HEK293 (cell line): ENCODE measurements around the gene TPI1.

Experiments
- GLI2 ChIP-seq: fragments of 450-650 bp; formaldehyde crosslinking; IDR thresholded peaks from 2 replicates; pipeline ENCODE4; 2017; ENCODE audit warnings: missing biosample characterization, missing genetic modification characterization, low read depth, borderline replicate concordance
- HOXC10 ChIP-seq: sonication (generic); formaldehyde crosslinking; IDR thresholded peaks from 2 replicates; pipeline ENCODE4 v1.8.1; 2023; ENCODE audit warnings: mild to moderate bottlenecking, missing genetic modification reagents
- MEIS1 ChIP-seq: sonication (generic); formaldehyde crosslinking; IDR thresholded peaks from 2 replicates; pipeline ENCODE4 v1.8.1; 2022; ENCODE audit warnings: missing genetic modification reagents, mild to moderate bottlenecking, borderline replicate concordance
- PRDM1 ChIP-seq: fragments of 450-650 bp; formaldehyde crosslinking; IDR thresholded peaks from 2 replicates; pipeline ENCODE4; 2016; ENCODE audit warnings: missing biosample characterization, missing genetic modification characterization
- PRDM10 ChIP-seq: fragments of 450-650 bp; formaldehyde crosslinking; IDR thresholded peaks from 2 replicates; pipeline ENCODE4 v1.5.1; 2016; ENCODE audit warnings: missing biosample characterization, missing genetic modification characterization
- SCRT2 ChIP-seq: fragments of 450-650 bp; formaldehyde crosslinking; IDR thresholded peaks from 2 replicates; pipeline ENCODE4 v1.5.1; 2016; ENCODE audit warnings: missing biosample characterization, missing genetic modification characterization
- SETDB1 ChIP-seq: IDR thresholded peaks from one replicate; pipeline ENCODE4 v1.6.1; 2017; ENCODE audit warnings: mild to moderate bottlenecking, low read length, moderate library complexity, mixed read lengths; ENCODE audit not compliant: insufficient read length
- TCF7L2 ChIP-seq: IDR thresholded peaks from 2 replicates; pipeline ENCODE4 v1.6.1; 2011; ENCODE audit warnings: low read depth, mild to moderate bottlenecking, inconsistent platforms, low read length, moderate library complexity, borderline replicate concordance
- TRIM28 ChIP-seq: IDR thresholded peaks from 2 replicates; pipeline ENCODE4 v1.6.1; 2011; ENCODE audit warnings: low read length, control low read depth, borderline replicate concordance
- ZBTB11 ChIP-seq: fragments of 450-650 bp; formaldehyde crosslinking; conservative IDR thresholded peaks from 2 replicates; pipeline ENCODE4 v1.5.1; 2016; ENCODE audit warnings: low read depth, missing biosample characterization, missing genetic modification characterization
- ZBTB20 ChIP-seq: fragments of 450-650 bp; formaldehyde crosslinking; IDR thresholded peaks from 2 replicates; pipeline ENCODE4 v1.5.1; 2016; ENCODE audit warnings: missing biosample characterization, missing genetic modification characterization
- ZFP41 ChIP-seq: fragments of 450-650 bp; formaldehyde crosslinking; IDR thresholded peaks from 2 replicates; pipeline ENCODE4 v1.5.1; 2016; ENCODE audit warnings: missing biosample characterization, missing genetic modification characterization, borderline replicate concordance
- ZNF121 ChIP-seq: fragments of 450-650 bp; formaldehyde crosslinking; IDR thresholded peaks from 2 replicates; pipeline ENCODE4 v1.5.1; 2016; ENCODE audit warnings: missing biosample characterization, missing genetic modification characterization
- ZNF155 ChIP-seq: fragments of 450-650 bp; formaldehyde crosslinking; IDR thresholded peaks from 2 replicates; pipeline ENCODE4 v1.5.1; 2016; ENCODE audit warnings: missing biosample characterization, missing genetic modification characterization
- ZNF157 ChIP-seq: fragments of 450-650 bp; formaldehyde crosslinking; IDR thresholded peaks from 2 replicates; pipeline ENCODE4 v1.5.1; 2016; ENCODE audit warnings: missing biosample characterization, missing genetic modification characterization
- ZNF174 ChIP-seq: fragments of 450-650 bp; formaldehyde crosslinking; IDR thresholded peaks from 2 replicates; pipeline ENCODE4 v1.5.0; 2017; ENCODE audit warnings: missing biosample characterization, mild to moderate bottlenecking, missing genetic modification characterization
- ZNF19 ChIP-seq: fragments of 450-650 bp; formaldehyde crosslinking; IDR thresholded peaks from 2 replicates; pipeline ENCODE4; 2016; ENCODE audit warnings: missing biosample characterization, missing genetic modification characterization, low read depth
- ZNF2 ChIP-seq: fragments of 450-650 bp; formaldehyde crosslinking; IDR thresholded peaks from 2 replicates; pipeline ENCODE4 v1.5.1; 2016; ENCODE audit warnings: missing biosample characterization, missing genetic modification characterization
- ZNF221 ChIP-seq: fragments of 450-650 bp; formaldehyde crosslinking; IDR thresholded peaks from 2 replicates; pipeline ENCODE4 v1.5.1; 2017; ENCODE audit warnings: missing biosample characterization, missing genetic modification characterization, borderline replicate concordance
- ZNF324 ChIP-seq: fragments of 450-650 bp; formaldehyde crosslinking; IDR thresholded peaks from 2 replicates; pipeline ENCODE4 v1.5.1; 2016; ENCODE audit warnings: missing biosample characterization, missing genetic modification characterization
- ZNF341 ChIP-seq: fragments of 450-650 bp; formaldehyde crosslinking; IDR thresholded peaks from 2 replicates; pipeline ENCODE4; 2016; ENCODE audit warnings: low read depth, missing biosample characterization, missing genetic modification characterization
- ZNF404 ChIP-seq: fragments of 450-650 bp; formaldehyde crosslinking; IDR thresholded peaks from 2 replicates; pipeline ENCODE4 v1.5.1; 2017; ENCODE audit warnings: missing biosample characterization, missing genetic modification characterization
- ZNF423 ChIP-seq: fragments of 450-650 bp; formaldehyde crosslinking; IDR thresholded peaks from 2 replicates; pipeline ENCODE4 v1.5.1; 2016; ENCODE audit warnings: missing biosample characterization, missing genetic modification characterization
- ZNF501 ChIP-seq: fragments of 450-650 bp; formaldehyde crosslinking; IDR thresholded peaks from 2 replicates; pipeline ENCODE4 v1.5.1; 2016; ENCODE audit warnings: missing biosample characterization, missing genetic modification characterization
- ZNF521 ChIP-seq: fragments of 450-650 bp; formaldehyde crosslinking; IDR thresholded peaks from 2 replicates; pipeline ENCODE4 v1.5.1; 2017; ENCODE audit warnings: missing biosample characterization, mild to moderate bottlenecking, missing genetic modification characterization
- ZNF560 ChIP-seq: fragments of 450-650 bp; formaldehyde crosslinking; IDR thresholded peaks from 2 replicates; pipeline ENCODE4 v1.5.1; 2017; ENCODE audit warnings: missing biosample characterization, missing genetic modification characterization, borderline replicate concordance
- ZNF600 ChIP-seq: fragments of 450-650 bp; formaldehyde crosslinking; IDR thresholded peaks from 2 replicates; pipeline ENCODE4 v1.5.1; 2016; ENCODE audit warnings: missing biosample characterization, missing genetic modification characterization
- ZNF645 ChIP-seq: fragments of 450-650 bp; formaldehyde crosslinking; IDR thresholded peaks from 2 replicates; pipeline ENCODE4; 2016; ENCODE audit warnings: missing biosample characterization, missing genetic modification characterization
- ZNF664 ChIP-seq: fragments of 450-650 bp; formaldehyde crosslinking; IDR thresholded peaks from 2 replicates; pipeline ENCODE4 v1.5.1; 2016; ENCODE audit warnings: missing biosample characterization, missing genetic modification characterization
- ZNF701 ChIP-seq: fragments of 450-650 bp; formaldehyde crosslinking; IDR thresholded peaks from 2 replicates; pipeline ENCODE4 v1.5.1; 2016; ENCODE audit warnings: missing biosample characterization, missing genetic modification characterization
- ZNF768 ChIP-seq: fragments of 450-650 bp; formaldehyde crosslinking; IDR thresholded peaks from 2 replicates; pipeline ENCODE4 v1.5.1; 2018; ENCODE audit warnings: missing biosample characterization, mild to moderate bottlenecking, missing genetic modification characterization
- ZNF785 ChIP-seq: fragments of 450-650 bp; formaldehyde crosslinking; IDR thresholded peaks from 2 replicates; pipeline ENCODE4 v1.5.1; 2016; ENCODE audit warnings: missing biosample characterization, missing genetic modification characterization
- TF ChIP-seq, protein P1 (sequence below): fragments of 450-650 bp; IDR thresholded peaks from 2 replicates; pipeline ENCODE4 v1.5.1; 2018; ENCODE audit warnings: missing biosample characterization, mild to moderate bottlenecking, missing genetic modification characterization

TPI1 gene

GRCh38 chr12:6851921-6852650 is 15.2 kb upstream of the TPI1 start, which contains the start of gene USP5 (continued):
- TF ChIP-seq ZNF600 (no peak), ZNF404 (tag by site-specific recombination) (no peak), ZNF19 (tag by site-specific recombination) (no peak), ZNF560 (tag by site-specific recombination) (no peak), ZNF785 (tag by site-specific recombination) (no peak), TCF7L2 (no peak), ZBTB11 (tag by site-specific recombination) (peak; percentile 99), ZNF324 (tag by site-specific recombination) (peak; percentile 84), ZNF221 (tag by site-specific recombination) (no peak), HOXC10 (CRISPR knock-in tag) (no peak), ZNF701 (tag by site-specific recombination) (no peak), ZNF423 (tag by site-specific recombination) (no peak), ZNF501 (tag by site-specific recombination) (peak; percentile 55; the same call in 1 of the 2 replicates), SCRT2 (tag by site-specific recombination) (no peak), ZBTB20 (tag by site-specific recombination) (peak; percentile 96), PRDM1 (tag by site-specific recombination) (no peak), ZNF121 (tag by site-specific recombination) (no peak), ZNF174 (tag by site-specific recombination) (no peak), TRIM28 (no peak), ZNF341 (tag by site-specific recombination) (peak; percentile 93), ZNF664 (tag by site-specific recombination) (no peak), ZNF155 (tag by site-specific recombination) (no peak), ZNF157 (tag by site-specific recombination) (no peak), SETDB1 (no peak), ZNF521 (tag by site-specific recombination) (no peak), MEIS1 (no peak), GLI2 (tag by site-specific recombination) (no peak), ZNF2 (tag by site-specific recombination) (peak; percentile 78; the same call in 1 of the 2 replicates), ZNF645 (no peak), PRDM10 (tag by site-specific recombination) (peak; percentile 29; the same call in 1 of the 2 replicates), ZFP41 (tag by site-specific recombination) (no peak), ZNF768 (no peak)
- TF ChIP-seq, protein P1, sequence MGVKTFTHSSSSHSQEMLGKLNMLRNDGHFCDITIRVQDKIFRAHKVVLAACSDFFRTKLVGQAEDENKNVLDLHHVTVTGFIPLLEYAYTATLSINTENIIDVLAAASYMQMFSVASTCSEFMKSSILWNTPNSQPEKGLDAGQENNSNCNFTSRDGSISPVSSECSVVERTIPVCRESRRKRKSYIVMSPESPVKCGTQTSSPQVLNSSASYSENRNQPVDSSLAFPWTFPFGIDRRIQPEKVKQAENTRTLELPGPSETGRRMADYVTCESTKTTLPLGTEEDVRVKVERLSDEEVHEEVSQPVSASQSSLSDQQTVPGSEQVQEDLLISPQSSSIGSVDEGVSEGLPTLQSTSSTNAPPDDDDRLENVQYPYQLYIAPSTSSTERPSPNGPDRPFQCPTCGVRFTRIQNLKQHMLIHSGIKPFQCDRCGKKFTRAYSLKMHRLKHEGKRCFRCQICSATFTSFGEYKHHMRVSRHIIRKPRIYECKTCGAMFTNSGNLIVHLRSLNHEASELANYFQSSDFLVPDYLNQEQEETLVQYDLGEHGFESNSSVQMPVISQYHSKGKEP (tag by site-specific recombination), result peak; percentile 36; the same call in 1 of the 2 replicates
